ENCODE data around the gene DDX25. TPM values are rescaled to one million over a fixed set of nuclear protein-coding genes. Genes with fewer than 3 reads are reported as not detected.

DDX25 gene
- total and polyA plus RNA-seq, 10 of the 15 experiments (the other 5 are each of a cell fraction or from before 2014, with no cell fraction given): 0.05 TPM; not detected in 9

GRCh38 chr11:125902277-125902926, 1.9 kb upstream of the DDX25 start:
- ChIA-PET POLR2A (interaction anchor here (0.6 to 2.1 kb wide), 4 partner anchors 13 to 310 kb away, joined by 3 to 13 read pairs (median 6); partner anchors contain the start of genes HYLS1 and STT3A), SMC1A (ENCODE audit: uncharacterized antibody, unreplicated experiment) (interaction anchor here (0.9 to 1.2 kb wide), 3 partner anchors 10 to 25 kb away, joined by 3 to 5 read pairs (median 4); partner anchors contain the start of gene HYLS1), CTCF (interaction anchor here (0.9 to 1.7 kb wide), 5 partner anchors 13 to 292 kb away, joined by 3 to 10 read pairs (median 4); partner anchors contain the start of gene HYLS1), RAD21 (ENCODE audit: unreplicated experiment) (interaction anchor here (1.0 kb wide), 3 partner anchors 9 to 15 kb away, joined by 3 to 8 read pairs (median 4); partner anchors contain the start of gene HYLS1)
- Histone ChIP-seq H2AFZ (ENCODE audit: control insufficient read depth, low read depth, low read length) (peak overlapping the region; percentile 89), H3K4me3 (peak overlapping the region; percentile 84), H3K9ac (ENCODE audit: control insufficient read depth, insufficient read depth, low read length) (peak overlapping the region; percentile 79), H3K27me3 (replicated peaks in 1 of 2; ENCODE audit: control insufficient read depth in 2 of 2, insufficient read depth in 2 of 2, low read length in 1 of 2) (peaks cover 3 to 6% of the 10 kb centered on the region in 2 experiments; a peak in 3 of 4 replicates), H4K20me1 (ENCODE audit: control insufficient read depth, insufficient read depth) (no peaks in the 10 kb centered on the region), H3K27ac (ENCODE audit: control insufficient read depth, insufficient read depth) (peak overlapping the region; percentile 64), H3K36me3 (ENCODE audit: control insufficient read depth in 2 of 2, insufficient read depth in 2 of 2, low read length in 1 of 2) (peaks cover 4 to 14% of the 10 kb centered on the region in 2 experiments), H3K4me2 (ENCODE audit: control insufficient read depth, insufficient read depth) (peak overlapping the region; percentile 45), H3K9me3 (replicated peaks; ENCODE audit: control insufficient read depth, insufficient read depth, low read length) (peaks cover 1% of the 10 kb centered on the region; the same call in 2 of the 3 replicates), H3K79me2 (ENCODE audit: control insufficient read depth, insufficient read depth, low read length) (peaks cover 8% of the 10 kb centered on the region), H3K4me1 (ENCODE audit: control insufficient read depth, insufficient read depth, low read length) (peaks cover 4% of the 10 kb centered on the region; the same call in 1 of the 2 replicates)
- ATAC-seq: peak; percentile 28
- BruUV-seq (replicated peaks): TSS peak; percentile 88
- no peak for DNase-seq (ENCODE audit: low read depth, low spot score)
- in situ Hi-C loops (cut with MboI) (no loop called here), intact Hi-C loops (cut with micrococcal nuclease; ENCODE audit: unreplicated experiment) (no loop called here)
- WGBS (ENCODE audit: insufficient coverage, insufficient replicate concordance, low lambda C conversion rate, missing lambda C conversion rate): 70% methylated on average over 19 of the region's 20 CpGs
- no peak for FAIRE-seq
- TF ChIP-seq BRCA1 (IDR thresholded peaks at IDR 0.05; ENCODE audit: low read depth, low read length): no peak
- TF ChIP-seq NKRF (conservative IDR thresholded peaks at IDR 0.05): no peak
- TF ChIP-seq MTA3 (IDR thresholded peaks at IDR 0.05; ENCODE audit: borderline replicate concordance, low read length): no peak; the same call in 1 of the 2 replicates
- no peak for TF ChIP-seq E2F8 (IDR thresholded peaks at IDR 0.05; ENCODE audit: low read depth, partially characterized antibody)
- TF ChIP-seq RCOR1 (conservative IDR thresholded peaks at IDR 0.05; ENCODE audit: low read depth, low read length): no peak
- TF ChIP-seq POU2F2 (IDR thresholded peaks at IDR 0.05; ENCODE audit: borderline replicate concordance, low read depth, low read length): no peak
- no peak for TF ChIP-seq TCF7 (IDR thresholded peaks at IDR 0.05; ENCODE audit: borderline replicate concordance)
- TF ChIP-seq BCL11A (IDR thresholded peaks at IDR 0.05; ENCODE audit: low read depth, low read length): no peak
- no peak for TF ChIP-seq TBL1XR1 (IDR thresholded peaks at IDR 0.05; ENCODE audit: low read depth, low read length)
- no peak for TF ChIP-seq CEBPZ (IDR thresholded peaks at IDR 0.05; ENCODE audit: low read depth, low read length)
- TF ChIP-seq ZBED1 (IDR thresholded peaks at IDR 0.05; ENCODE audit: borderline replicate concordance): no peak
- no peak for TF ChIP-seq SKIL (IDR thresholded peaks at IDR 0.05; ENCODE audit: low read depth, poor library complexity, severe bottlenecking)

Data from GM12878 (cell line).